ENCODE measurements around the gene AP3D1.

- TF ChIP-seq POLR2A (IDR thresholded peaks at IDR 0.05) (no peak), CTCF (IDR thresholded peaks at IDR 0.05) (no peak)
Measured at GRCh38 chr19:2187159-2187558, 35.8 kb upstream of the AP3D1 start.
